Upper lobe of left lung (tissue), 4 donors: ENCODE data around the gene CHP1.

Experiments used
- CTCF ChIP-seq, 6 experiments: fragments of 450-650 bp in 4 of 6; fragments of 200-600 bp in 2 of 6; sonication (generic) in 2 of 6; IDR thresholded peaks; one replicate each; pipeline ENCODE4 v1.5.1; 2016 to 2019; ENCODE audit warnings: antibody characterized with exemption in 6 of 6
- EP300 ChIP-seq, 4 donors: sonication (generic); formaldehyde crosslinking; IDR thresholded peaks; one replicate each; pipeline ENCODE4 v1.5.1; 2017; ENCODE audit warnings: antibody characterized with exemption in 4 of 4, control low read depth in 2 of 4
- POLR2A ChIP-seq, 4 donors: fragments of 450-650 bp; IDR thresholded peaks; one replicate each; pipeline ENCODE4 v1.5.1; 2016 to 2017; ENCODE audit warnings: antibody characterized with exemption in 4 of 4, mild to moderate bottlenecking in 2 of 4
- POLR2AphosphoS5 ChIP-seq, 2 donors: sonication (generic); formaldehyde crosslinking; IDR thresholded peaks; one replicate each; pipeline ENCODE4 v1.5.1; 2017; ENCODE audit warnings: antibody characterized with exemption in 2 of 2

- TF ChIP-seq EP300 (IDR thresholded peaks at IDR 0.05) (no peak), POLR2A (IDR thresholded peaks at IDR 0.05) (no peak), CTCF (IDR thresholded peaks at IDR 0.05) (no peak), POLR2AphosphoS5 (IDR thresholded peaks at IDR 0.05) (no peak)
Observed at GRCh38 chr15:41309226-41309905, 78.3 kb downstream of the CHP1 start.
